Peyer's patch (tissue), 4 donors: ENCODE data around the gene KIF3B.

ENCODE experiments used
- CTCF ChIP-seq, 6 experiments: fragments of 450-650 bp in 4 of 6; fragments of 200-600 bp in 2 of 6; sonication (generic) in 1 of 6; IDR thresholded peaks; one replicate each; pipeline ENCODE4 v1.5.1; 2017 to 2019; ENCODE audit warnings: antibody characterized with exemption in 6 of 6, mild to moderate bottlenecking in 3 of 6, moderate library complexity in 1 of 6
- POLR2A ChIP-seq, 2 donors: fragments of 450-650 bp; IDR thresholded peaks; one replicate each; pipeline ENCODE4 v1.5.1; 2017; ENCODE audit warnings: antibody characterized with exemption in 2 of 2, mild to moderate bottlenecking in 2 of 2, moderate library complexity in 2 of 2

GRCh38 chr20:32235331-32236047 is 42.0 kb upstream of the KIF3B start:
- no peak for TF ChIP-seq CTCF (IDR thresholded peaks at IDR 0.05)
- TF ChIP-seq POLR2A (IDR thresholded peaks at IDR 0.05) = peak in 1 of 2 donors; percentile 27
